ENCODE results near the gene TADA2A.

TADA2A gene

GRCh38 chr17:37406635-37407461 is at the start of gene TADA2A, which contains the start of gene ACACA:
TSS of gene TADA2A (plus strand) at chr17:37406886. CDS start at chr17:37411366, 4,480 bp downstream.
TSS of gene ACACA (minus strand) at chr17:37406836. CDS start at chr17:37406299, 537 bp downstream.
- peak; percentile 29 for DNase-seq

- DNase-seq, result no peak
Measured at GRCh38 chr17:37358098-37358829, 48.4 kb upstream of the TADA2A start.

GRCh38 chr17:37358830-37359681 is 47.6 kb upstream of the TADA2A start:
- peak; percentile 48 for DNase-seq

- DNase-seq, result no peak
Measured at GRCh38 chr17:37359682-37360188, 47.0 kb upstream of the TADA2A start.

- no peak for DNase-seq
Measured at GRCh38 chr17:37360632-37361031, 46.1 kb upstream of the TADA2A start.

- no peak for DNase-seq
Measured at GRCh38 chr17:37361543-37361942, 45.1 kb upstream of the TADA2A start.

GRCh38 chr17:37365589-37365988 is 41.1 kb upstream of the TADA2A start:
- no peak for DNase-seq

GRCh38 chr17:37368577-37368976 is 38.1 kb upstream of the TADA2A start:
- no peak for DNase-seq

GRCh38 chr17:37373530-37374159 is 33.0 kb upstream of the TADA2A start:
- peak; percentile 72 for DNase-seq

- DNase-seq, result no peak
Measured at GRCh38 chr17:37375706-37376105, 31.0 kb upstream of the TADA2A start, which contains the start of gene C17orf78. TSS of gene C17orf78 (plus strand) at chr17:37375985. CDS start at chr17:37376093, 108 bp downstream.

- DNase-seq, result no peak
Measured at GRCh38 chr17:37382056-37382455, 24.6 kb upstream of the TADA2A start.

- no peak for DNase-seq
Measured at GRCh38 chr17:37384560-37385149, 22.0 kb upstream of the TADA2A start.

GRCh38 chr17:37385474-37385990 is 21.2 kb upstream of the TADA2A start:
- no peak for DNase-seq

GRCh38 chr17:37386462-37386861 is 20.2 kb upstream of the TADA2A start:
- DNase-seq, result no peak

GRCh38 chr17:37388266-37388665 is 18.4 kb upstream of the TADA2A start:
- DNase-seq, result no peak

- no peak for DNase-seq
Measured at GRCh38 chr17:37389160-37389559, 17.5 kb upstream of the TADA2A start.

- DNase-seq, result no peak
Measured at GRCh38 chr17:37391146-37391545, 15.5 kb upstream of the TADA2A start.

- no peak for DNase-seq
Measured at GRCh38 chr17:37392024-37392590, 14.6 kb upstream of the TADA2A start.

GRCh38 chr17:37393352-37393751 is 13.3 kb upstream of the TADA2A start:
- no peak for DNase-seq

- no peak for DNase-seq
Measured at GRCh38 chr17:37399265-37399803, 7.4 kb upstream of the TADA2A start.

GRCh38 chr17:37400505-37400904 is 6.2 kb upstream of the TADA2A start:
- DNase-seq, result no peak

Data from NCI-H2081 treated with DMSO at 0.1 percent for 48 hours (cell line).